Lower leg skin (tissue), 3 donors: Measurements from ENCODE around the gene NPPA.

Source experiments
- CTCF ChIP-seq, 3 donors: fragments of 450-650 bp; IDR thresholded peaks; one replicate each; pipeline ENCODE4 v1.5.1; 2016; ENCODE audit warnings: antibody characterized with exemption in 3 of 3, mild to moderate bottlenecking in 3 of 3, moderate library complexity in 2 of 3
- POLR2A ChIP-seq, 2 donors: fragments of 450-650 bp; IDR thresholded peaks; one replicate each; pipeline ENCODE4 v1.6.1; 2016 to 2017; ENCODE audit warnings: antibody characterized with exemption in 2 of 2, mild to moderate bottlenecking in 1 of 2, moderate library complexity in 1 of 2

GRCh38 chr1:11848373-11848700 is 754 bp upstream of the NPPA start:
- no peak for TF ChIP-seq CTCF (IDR thresholded peaks at IDR 0.05)
- no peak for TF ChIP-seq POLR2A (IDR thresholded peaks at IDR 0.05)
